ENCODE data around the gene SVOP.

Gene SVOP

DNA sequence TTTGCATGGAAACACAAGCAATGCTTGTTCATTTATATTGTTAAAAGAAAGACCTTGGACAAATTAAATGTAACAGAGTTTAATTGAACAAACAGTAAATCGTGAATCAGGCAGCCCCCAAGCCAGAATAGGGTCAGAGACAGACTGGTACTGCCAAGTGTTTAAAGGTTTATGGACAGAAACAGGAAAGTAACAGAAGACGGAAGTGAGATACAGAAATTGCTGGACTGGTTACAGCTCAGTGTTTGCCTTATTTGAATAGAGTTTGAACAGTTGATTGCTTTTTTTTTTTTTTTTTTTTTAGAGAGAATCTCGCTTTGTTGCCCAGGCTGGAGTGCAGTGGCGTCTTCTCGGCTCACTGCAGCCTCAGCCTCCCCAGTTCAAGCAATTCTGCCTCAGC is 90.7 kb downstream of the SVOP start:
- no peak for DNase-seq

DNA sequence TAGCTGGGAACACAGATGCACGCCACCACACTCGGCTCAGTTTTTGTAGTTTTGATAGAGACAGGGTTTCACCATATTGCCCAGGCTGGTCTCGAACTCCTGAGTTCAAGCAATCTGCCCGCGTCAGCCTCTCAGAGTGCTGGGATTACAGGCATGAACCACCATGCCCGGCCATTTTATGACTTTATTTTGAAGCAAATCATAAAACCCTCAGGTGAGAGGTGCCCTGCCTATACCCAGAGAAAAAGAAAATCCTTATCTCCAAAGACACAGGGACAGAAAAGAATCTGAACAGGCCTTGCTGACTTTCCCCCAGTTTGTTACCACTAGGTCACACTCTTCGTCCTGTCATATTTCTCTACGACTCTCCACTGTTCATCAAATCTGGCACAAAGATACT is 92.2 kb downstream of the SVOP start:
- DNase-seq, result no peak

DNA sequence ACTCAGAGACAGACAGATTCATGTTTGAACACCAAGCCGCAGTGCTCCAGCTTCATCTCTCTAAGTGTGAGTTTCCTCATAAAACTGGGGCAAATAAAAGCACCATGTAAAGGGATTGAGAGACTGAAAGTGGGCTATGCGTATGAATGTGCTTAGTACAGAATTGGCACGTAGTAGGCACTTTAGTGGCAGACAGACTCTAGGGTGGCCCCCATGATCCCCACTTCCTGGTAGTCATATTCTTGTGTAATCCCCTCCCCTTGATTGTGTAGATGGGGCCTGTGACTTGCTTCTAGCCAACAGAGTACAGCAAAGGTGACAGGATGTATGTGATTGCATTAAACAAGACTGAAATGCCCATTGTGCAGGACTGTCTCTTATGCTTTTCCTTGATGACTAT is 98.0 kb downstream of the SVOP start:
- DNase-seq, result no peak

DNA sequence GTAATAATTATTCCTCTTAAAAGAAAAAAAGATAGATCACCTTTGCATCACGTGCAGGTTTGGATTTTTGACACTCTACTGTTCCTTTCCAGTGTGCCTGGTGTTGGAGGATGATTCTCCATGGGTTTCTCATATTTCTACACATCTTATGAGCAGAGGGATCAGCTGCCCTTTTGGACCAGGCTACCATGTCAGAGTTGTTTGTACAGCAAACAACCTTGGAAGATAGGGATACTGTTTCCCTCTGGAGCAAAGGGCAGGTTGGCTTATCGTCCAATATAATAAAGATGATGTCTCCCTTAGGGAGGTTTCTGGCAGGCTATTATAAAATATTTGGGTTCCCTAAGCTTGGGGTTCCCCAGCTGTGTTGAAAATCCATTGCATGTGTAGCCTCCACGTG is 98.9 kb downstream of the SVOP start:
- DNase-seq, result no peak

DNA sequence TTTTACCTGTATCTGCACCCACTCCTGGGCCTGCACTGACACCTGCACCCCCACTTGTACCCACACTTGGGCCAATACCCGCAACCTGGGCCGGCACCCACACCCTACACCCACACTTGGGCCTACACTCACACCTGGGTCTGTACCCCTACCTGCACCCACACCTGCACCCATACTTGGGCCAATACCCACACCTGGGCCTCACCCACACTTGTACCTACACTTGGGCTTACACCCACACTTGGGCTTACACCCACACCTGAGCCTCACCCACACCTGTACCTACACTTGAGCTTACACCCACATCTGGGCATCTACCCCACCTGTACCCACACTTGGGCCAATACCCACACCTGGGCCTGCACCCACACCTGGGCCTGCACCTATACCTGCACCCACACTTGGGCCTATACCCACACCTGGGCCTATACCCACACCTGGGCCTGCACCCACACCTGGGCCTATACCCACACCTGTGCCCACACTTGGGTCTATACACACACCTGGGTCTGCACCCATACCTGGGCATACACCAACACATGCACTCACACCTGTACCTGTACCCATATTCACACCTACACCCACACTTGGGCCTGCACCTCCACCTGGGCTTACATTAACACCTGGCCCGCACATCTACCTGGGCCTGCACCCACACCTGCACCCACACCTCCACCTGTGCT is 101.8 kb downstream of the SVOP start:
- DNase-seq, result no peak

DNA sequence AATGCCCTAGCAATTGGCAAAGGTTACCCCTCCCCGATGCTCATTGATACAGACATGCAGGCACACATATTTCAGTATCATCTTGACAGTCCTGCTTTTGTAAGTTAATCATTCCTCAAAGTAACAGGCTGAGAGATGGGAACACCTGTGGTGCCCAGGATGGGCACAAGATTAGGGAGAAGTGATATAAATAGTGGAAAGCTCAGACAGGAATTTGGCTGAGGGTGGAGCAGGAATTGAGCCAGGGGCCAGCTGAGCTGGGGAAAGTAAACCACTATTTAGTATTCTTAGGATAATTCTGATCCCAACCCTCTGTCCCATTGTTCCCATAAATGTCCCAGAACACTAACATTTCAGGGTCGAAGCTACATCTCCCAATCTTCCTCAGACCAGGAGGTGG is 102.7 kb downstream of the SVOP start:
- no peak for DNase-seq

DNA sequence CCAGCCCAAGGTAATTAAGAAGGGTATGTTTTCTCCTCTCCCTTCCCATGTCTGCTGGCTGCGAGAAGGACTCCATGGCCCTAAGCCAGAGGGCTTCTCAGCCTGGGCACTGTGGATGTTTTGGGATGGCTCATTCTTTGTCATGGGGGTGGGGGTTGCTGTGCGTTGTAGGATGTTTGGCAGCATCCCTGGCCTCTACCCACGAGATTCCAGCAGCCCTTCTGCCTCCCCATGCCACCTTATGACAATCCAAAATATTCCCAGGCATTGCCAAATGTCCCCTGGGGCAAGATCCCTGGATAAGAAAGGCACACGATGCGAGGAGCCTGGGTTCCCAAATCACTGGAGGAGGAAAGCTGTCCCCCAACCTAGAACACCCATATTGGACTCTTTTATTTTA is 104.5 kb downstream of the SVOP start:
- DNase-seq, result no peak

DNA sequence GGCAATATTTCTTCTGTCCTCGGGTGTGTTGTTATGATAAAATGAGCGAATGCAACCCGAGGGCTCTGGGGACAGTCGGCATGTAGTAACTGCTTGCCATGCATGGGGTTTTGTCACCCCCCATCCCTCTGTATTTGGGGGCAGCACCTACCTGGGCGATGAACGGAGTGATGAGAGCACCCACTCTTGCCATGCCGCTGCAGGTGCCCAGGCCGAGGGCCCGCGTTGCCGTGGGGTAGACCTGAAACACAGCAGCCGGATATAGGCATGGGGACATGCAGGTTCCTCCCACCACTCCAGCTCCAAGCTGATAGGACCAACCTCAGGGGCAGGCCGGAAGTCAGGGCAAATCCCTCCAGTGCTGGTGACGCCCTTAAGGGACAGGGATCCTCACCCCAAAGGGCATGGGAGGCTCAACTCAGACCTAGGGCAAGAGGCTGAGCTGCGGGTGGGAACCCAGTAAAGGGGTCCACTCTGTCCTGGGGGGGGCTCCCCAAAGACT is 105.2 kb downstream of the SVOP start:
- no peak for DNase-seq

DNA sequence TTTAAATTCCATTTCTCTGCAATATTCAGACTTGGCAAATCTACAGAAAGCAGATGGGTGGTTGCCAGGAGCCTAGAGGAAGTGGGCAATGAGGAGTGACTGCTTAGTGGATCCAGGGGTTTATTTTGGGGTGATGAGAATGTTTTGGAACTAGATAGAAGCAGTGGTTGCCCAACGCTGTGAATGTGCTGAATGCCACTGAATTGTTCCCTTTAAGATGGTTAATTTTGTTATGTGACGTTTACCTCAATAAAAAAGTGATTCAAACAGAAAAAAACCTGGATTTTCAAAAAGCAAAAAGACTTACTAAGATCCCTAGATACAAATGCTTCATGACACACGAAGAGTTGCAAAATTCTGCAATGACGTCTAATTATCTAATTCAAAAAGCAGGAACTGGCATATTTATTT is 106.7 kb downstream of the SVOP start:
- DNase-seq, result no peak

DNA sequence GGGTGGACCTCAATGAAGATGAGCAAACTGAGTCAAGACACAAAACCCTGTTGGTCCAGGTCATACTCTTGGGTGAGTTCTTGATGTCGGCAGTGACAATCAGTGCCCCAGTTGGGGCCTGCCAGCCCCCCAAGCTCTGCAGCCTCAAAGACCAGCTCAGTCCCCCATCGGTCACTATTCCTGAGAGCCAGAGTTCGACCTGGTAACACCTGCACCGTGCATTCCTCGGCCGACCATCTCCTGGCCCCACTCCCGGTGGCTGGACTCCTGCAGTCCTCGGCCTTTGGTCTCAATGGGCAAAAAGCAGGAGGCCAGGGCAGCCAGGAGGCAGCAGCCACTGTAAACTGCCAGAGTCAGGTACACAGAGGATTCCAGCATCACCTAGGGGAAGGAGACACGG is 108.5 kb downstream of the SVOP start:
- no peak for DNase-seq

DNA sequence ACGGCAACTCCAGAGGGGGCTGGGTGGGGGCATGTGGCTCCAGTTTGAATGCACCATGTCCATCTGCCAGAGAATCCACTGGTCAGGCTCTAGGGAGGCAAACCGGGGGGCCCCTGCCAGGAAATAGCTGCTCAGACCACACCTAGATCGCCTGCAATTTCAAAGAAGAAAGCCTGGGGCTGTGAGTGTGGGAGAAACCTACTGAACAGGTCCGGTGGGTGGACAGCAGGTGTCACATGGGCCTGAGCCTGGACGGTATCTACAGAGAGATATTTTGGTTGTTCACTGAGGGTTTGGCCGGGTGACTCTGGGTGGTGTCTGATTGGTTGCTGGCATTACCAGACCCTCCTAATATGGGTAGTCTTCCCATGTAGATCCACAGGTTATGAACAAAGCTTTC is 109.0 kb downstream of the SVOP start:
- no peak for DNase-seq

DNA sequence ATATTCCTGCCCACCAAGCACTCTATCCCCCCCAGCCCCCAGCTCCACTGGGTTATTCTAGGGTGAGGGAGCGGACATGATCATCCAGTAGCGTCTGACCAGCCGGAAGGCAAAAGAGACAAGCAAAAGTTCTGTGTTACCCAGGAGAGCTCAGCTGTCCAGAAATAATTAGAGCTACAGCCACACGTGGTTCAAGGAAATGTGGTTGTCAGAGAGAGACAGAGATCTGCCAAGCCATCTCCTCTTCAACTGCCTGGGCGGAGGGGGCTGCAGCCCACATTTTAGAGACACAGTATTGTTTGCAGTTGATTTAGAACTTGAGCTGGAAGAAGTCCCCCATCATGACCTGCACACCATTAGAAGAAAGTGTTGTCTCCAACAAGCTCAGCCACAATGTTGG is 110.5 kb downstream of the SVOP start:
- no peak for DNase-seq

DNA sequence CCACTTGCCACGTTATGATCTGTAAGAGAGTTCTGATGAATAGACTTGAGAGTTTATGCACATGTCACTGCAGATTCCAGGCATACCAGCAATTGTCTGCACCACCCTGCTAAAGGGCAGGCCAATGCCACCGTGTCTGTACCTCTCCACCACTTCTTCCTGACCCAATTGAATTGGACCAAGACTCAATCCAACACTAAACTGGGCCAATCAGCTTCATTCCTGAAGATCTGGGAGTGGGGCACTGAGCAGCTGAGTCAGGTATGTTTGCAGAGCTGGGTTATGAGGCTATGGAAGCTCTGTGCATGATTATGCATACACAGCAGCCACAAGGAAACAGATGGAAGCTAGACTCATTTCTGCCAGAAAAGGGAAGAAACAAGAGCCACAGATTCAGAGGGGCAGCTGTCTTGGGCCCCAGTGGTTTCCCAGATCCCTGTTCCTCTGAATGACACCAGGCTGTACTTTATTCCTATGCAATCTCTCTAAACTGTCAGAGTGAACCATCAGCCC is 113.0 kb downstream of the SVOP start:
- DNase-seq, result no peak

DNA sequence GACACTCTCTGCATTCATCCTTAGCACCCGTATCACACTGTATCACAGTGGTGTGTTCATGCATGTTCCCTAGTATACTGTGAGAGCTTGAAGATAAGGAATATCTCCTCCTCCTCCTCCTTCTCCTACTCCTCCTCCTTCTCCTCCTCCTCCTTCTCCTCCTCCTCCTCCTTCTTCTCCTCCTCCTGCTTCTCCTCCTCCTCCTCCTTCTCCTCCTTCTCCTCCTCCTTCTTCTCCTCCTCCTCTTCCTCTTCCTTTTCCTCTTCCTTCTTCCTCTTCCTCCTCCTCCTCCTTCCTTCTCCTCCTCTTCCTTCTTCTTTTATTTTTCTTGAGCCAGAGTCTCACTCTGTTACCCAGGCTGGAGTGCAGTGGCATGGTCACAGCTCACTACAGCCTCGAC is 113.9 kb downstream of the SVOP start:
- no peak for DNase-seq

DNA sequence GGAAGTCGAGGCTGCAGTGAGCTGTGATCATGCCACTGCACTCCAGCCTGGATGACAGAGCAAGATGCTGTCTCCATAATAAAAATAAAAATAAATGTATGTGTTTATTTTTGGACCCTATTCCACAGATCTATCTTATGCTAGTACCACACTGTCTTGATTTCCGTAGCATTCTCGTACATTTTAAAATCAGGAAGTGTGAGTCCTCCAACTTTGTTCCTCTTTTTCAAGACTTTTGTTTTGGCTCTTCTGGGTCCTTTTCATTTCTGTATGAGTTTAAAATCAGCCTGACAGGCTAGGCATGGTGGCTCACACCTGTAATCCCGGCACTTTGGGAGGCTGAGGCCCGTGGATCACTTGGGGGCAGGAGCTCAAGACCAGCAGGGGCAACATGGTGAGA is 115.1 kb downstream of the SVOP start:
- no peak for DNase-seq

DNA sequence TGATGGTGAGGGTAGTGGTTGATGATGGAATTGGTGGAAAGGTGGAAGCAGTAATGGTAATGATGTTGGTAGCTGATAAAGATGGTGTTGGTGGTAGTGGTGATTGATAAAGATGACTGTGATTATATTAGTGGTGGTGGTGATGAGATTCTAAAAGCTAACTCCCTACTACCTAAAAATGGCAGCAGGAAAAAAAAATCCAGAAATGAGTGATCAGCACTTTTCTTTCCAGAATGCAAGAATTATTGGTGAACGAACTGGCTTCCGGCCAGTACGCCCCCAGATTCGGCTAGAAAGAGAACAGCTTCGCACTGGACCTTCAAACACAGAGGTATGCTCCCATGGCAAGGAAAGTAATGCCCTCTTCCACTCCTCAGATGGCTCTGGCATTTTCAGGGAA is 121.7 kb downstream of the SVOP start:
- no peak for DNase-seq

DNA sequence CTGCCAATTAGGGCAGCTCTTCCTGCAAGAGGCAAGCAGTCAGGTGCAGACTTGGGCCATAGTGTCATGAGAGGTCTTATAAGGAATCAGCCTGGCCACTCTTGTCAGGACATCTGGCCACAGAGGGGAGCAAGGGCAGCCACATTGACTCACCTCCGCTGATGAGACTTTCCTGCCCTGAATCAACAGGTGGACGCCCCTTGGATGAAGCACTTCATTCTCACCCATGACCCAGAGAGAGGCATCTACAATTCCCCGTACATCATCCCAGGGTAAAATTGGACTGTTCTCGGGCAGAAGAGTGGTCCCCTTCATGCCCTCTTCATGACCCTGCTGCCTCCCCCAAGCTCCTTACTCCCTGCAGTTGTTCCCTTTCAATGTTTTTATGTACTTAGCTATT is 124.1 kb downstream of the SVOP start:
- no peak for DNase-seq

DNA sequence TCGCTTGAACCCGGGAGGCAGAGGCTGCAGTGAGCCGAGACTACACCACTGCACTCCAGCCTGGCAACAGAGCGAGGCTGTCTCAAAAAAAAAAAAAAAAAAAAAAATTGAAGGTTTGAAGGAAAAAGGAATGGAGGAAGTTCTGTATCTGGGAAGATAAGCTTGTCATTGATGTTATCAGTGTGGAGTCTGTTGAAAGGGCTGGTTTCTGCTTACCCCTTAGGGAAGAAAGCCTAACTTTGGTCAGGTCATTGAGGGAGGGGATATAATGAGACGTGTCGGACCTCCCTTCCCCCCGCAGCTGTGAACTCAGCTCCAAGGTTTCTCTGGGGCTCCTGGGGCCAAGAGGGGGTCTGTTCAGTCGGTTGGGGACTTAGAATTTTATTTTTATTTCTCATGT is 124.5 kb downstream of the SVOP start:
- DNase-seq, result no peak

DNA sequence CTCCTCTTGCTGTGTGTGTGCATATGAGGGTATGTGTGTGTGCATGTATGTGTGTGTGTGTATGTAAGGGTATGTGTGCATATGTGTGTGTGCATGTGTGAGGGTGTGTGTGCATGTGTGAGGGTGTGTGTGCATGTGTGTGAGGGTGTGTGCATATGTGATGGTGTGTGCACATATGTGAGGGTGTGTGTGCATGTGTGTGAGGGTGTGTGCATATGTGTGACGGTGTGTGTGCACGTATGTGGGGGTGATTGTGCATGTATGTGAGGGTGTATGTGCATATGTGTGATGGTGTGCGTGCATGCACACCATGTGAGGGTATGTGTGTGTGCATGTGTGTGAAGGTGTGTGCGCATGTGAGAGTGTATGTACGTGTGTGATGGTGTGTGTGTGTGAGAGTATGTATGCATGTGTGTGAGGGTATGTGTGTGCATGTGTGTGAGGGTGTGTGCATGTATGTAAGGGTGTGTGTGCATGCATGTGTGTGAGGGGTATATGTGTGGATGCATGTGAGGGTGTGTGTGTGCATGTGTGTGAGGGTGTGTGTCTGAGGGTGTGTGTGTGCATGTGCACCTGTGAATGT is 125.6 kb downstream of the SVOP start:
- DNase-seq, result no peak

DNA sequence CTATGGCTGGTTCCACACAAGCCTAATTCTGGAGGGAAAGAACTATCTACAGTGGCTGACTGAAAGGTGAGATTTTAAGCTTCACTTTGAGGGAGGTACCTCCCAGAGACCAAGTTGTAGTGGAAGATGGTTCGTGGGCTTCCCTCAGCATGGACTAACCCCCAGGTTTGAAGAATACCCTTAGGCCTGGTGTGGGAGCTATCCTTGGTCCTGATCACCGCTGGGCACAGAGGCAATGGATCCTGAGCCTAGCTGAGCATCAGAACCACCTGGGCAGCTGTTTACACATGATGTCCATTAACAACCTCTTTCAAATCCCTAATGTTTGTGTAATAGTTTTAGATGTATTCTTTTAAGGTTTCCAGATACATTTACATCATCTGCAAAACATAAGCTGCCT is 130.7 kb downstream of the SVOP start:
- no peak for DNase-seq

DNA sequence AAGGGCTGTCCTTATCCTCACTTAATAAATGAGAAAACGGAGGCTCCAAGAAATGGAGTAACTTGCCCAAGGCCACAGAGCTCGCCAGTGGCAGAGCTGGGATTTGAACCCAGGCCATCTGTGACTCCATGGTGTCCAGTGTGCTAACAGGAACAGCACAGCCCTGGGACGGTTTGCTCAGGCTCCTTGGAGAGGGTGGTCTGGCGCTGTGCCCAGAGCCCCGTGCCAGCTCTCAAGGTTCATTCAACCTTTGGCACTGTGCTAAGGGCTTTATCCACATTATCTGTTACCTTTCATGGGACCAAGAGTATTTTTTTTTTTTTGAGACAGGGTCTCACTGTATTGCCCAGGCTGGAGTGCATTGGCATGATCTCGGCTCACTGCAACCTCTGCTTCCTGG is 132.8 kb downstream of the SVOP start:
- DNase-seq, result no peak

DNA sequence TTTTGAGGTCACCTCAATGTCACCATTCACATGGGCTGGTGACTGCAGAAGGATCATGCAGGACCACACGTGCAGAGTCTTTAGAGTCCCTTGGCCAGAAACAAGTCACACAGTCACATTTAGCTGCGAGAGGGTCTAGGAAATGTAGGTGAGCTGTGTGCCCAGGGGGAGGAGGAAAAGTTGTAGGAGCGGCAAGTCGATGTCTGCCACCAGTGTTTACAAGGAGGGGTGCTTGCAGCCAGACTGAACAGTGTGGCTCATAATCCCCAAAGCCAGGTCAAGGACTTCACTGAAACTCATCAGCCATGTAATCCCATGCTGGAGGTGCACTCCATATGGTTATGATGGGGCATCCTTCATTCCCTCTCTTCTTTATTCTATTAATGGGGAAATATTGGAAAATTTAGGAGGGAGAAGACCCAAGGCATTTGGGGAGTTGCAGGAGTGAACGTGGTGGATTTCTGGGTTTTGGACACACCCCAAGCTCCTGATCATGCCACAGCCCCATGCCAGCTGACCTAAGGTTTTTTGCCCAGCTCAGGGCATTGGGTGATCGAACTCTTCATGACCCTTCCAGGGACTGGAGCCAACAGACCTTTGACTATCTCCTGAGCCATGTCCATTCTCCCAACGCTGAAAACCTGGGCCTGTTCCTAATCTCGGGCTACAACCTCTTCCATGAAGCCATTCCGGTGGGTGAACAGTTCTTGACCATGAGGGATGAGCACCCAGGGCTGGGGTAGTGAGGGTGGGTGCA is 133.8 kb downstream of the SVOP start:
- no peak for DNase-seq

DNA sequence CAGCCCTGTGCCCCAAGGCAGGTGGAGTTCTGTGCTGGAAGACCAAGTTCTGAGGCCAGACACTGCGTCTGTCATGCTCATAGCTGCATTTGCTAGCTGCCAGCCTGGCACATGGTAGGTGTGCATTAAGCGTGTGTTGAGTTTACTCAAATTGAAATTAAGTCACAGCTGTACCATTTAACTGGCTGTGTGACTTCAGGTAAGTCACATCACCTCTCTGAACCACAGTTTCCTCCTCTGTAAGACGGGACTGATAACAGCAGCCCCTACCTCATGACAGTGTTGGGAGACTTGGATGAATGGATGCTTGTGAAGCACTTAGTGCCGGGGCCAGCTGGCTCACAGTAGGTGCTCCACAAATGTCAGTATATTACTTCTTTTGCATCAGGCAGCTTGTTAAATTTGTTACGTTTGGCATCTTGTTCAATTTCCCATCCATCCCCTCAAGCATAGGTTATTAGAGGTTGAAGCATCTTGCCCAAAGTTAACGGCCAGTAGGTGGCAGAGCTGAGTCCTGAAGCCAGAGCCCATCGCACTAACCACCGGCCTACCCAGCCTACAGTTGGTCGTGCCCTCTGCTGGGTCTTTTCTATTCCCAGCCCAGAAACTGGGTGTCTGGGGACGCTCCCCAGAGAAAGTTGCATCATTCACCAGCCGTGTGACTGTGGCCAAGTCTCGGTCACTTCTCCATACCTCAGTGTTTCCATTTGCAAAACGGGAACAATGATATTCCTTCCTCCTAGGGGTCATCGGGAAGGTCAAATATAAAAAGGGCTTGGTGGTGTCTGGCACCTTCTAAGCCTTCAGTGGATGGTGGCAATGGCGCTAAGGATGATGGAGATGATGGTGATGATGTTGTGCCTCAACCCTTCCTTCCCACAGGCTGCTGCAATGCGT is 136.5 kb downstream of the SVOP start:
- DNase-seq, result peak; percentile 40
